ENCODE data around the gene SOS1.

GRCh38 chr2:38940746-38941145 is 180.1 kb downstream of the SOS1 start:
- no peak for TF ChIP-seq SIN3A (IDR thresholded peaks at IDR 0.05; ENCODE audit: borderline replicate concordance, insufficient read depth, low read length)
- no peak for TF ChIP-seq POLR2AphosphoS5 (IDR thresholded peaks at IDR 0.05; ENCODE audit: low read depth, low read length)
- no peak for TF ChIP-seq REST (IDR thresholded peaks at IDR 0.05; ENCODE audit: insufficient read depth in 1 of 2, low read depth in 2 of 2, low read length in 2 of 2)
- TF ChIP-seq TAF1 (IDR thresholded peaks at IDR 0.05; ENCODE audit: borderline replicate concordance, insufficient read depth, low read length): no peak
